GM12873 (cell line): Measurements from ENCODE around the gene TCIRG1.
A peak's percentile ranks its signal among the peaks of the same experiment; 100 is the strongest.

Source experiments
- TF ChIP-seq, protein P1 (sequence below): IDR thresholded peaks from 2 replicates; pipeline ENCODE4 v1.5.1; 2012; ENCODE audit warnings: low read depth, mild to moderate bottlenecking, moderate library complexity, low read length, control low read depth; ENCODE audit not compliant: insufficient read depth; ENCODE audit errors: missing control alignments

Gene TCIRG1

GRCh38 chr11:68021167-68021787 is 17.5 kb upstream of the TCIRG1 start:
- TF ChIP-seq, protein P1, sequence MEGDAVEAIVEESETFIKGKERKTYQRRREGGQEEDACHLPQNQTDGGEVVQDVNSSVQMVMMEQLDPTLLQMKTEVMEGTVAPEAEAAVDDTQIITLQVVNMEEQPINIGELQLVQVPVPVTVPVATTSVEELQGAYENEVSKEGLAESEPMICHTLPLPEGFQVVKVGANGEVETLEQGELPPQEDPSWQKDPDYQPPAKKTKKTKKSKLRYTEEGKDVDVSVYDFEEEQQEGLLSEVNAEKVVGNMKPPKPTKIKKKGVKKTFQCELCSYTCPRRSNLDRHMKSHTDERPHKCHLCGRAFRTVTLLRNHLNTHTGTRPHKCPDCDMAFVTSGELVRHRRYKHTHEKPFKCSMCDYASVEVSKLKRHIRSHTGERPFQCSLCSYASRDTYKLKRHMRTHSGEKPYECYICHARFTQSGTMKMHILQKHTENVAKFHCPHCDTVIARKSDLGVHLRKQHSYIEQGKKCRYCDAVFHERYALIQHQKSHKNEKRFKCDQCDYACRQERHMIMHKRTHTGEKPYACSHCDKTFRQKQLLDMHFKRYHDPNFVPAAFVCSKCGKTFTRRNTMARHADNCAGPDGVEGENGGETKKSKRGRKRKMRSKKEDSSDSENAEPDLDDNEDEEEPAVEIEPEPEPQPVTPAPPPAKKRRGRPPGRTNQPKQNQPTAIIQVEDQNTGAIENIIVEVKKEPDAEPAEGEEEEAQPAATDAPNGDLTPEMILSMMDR: peak; percentile 32

DNA sequence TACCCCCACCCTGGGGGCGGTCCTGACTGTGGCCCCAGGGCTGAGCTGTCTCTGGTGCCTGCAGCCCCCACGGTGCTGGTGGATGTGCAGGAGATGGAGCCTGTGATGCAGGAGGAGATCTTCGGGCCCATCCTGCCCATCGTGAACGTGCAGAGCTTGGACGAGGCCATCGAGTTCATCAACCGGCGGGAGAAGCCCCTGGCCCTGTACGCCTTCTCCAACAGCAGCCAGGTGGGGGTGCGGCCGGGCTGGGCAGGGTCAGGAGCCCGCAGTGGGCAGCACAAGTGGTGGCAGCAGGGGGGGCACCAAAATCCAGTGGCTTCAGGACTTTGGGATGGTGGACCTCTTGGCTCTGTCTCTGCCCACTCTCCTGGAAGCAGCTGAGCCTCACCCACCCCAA is 16.3 kb upstream of the TCIRG1 start:
- TF ChIP-seq, protein P1: no peak

GRCh38 chr11:68024508-68024907 is 14.3 kb upstream of the TCIRG1 start:
- TF ChIP-seq, protein P1: no peak

GRCh38 chr11:68025047-68025446 is 13.8 kb upstream of the TCIRG1 start:
- TF ChIP-seq, protein P1: peak; percentile 47

DNA sequence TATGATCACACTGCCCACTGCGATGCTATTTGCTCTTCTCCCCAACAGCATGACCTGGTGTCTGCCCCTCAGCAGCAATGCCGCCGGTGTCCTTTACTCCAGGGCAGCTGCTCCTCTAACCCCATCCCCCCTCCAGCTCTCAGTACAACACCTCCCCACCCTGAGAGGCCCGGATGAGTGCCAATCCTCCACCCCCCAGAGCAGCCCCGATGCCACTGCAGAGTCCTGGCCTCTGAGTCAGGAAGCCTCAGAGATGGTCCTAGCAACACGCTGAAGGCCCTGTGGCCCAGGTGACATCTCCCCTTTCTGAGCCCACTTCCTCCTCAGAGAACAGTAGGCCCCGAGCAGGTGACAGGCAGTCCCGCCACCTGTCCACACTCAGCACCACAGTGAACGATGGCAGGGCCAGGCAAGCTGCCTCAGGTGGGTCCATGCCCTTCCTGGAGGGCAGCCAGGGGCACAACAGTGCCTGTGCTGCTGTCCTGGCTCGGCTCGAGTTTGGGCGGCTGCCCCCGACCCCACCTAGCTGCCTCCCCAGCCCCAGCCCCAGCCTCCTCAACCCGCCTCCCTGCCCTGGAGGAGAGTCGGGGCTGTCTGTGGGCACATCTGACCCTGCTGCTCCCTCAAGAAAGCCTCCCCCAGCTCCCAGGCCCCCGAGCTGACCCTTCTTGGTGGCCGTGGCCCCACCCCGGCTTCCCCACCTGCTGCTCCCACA is 12.3 kb upstream of the TCIRG1 start:
- TF ChIP-seq, protein P1: no peak

DNA sequence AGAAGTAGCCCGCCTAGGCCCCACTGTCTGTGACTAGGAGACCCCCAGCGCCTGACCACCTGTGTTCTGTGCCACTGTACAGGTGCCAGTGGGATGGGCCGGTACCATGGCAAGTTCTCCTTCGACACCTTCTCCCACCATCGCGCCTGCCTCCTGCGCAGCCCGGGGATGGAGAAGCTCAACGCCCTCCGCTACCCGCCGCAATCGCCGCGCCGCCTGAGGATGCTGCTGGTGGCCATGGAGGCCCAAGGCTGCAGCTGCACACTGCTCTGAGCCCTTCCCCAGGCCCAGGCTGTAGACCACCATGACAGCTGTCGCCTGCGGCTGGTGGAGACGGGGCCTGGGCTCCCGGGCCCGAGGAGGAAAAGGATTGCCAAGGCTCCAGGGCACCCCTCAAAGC is 11.2 kb upstream of the TCIRG1 start:
- TF ChIP-seq, protein P1: no peak

DNA sequence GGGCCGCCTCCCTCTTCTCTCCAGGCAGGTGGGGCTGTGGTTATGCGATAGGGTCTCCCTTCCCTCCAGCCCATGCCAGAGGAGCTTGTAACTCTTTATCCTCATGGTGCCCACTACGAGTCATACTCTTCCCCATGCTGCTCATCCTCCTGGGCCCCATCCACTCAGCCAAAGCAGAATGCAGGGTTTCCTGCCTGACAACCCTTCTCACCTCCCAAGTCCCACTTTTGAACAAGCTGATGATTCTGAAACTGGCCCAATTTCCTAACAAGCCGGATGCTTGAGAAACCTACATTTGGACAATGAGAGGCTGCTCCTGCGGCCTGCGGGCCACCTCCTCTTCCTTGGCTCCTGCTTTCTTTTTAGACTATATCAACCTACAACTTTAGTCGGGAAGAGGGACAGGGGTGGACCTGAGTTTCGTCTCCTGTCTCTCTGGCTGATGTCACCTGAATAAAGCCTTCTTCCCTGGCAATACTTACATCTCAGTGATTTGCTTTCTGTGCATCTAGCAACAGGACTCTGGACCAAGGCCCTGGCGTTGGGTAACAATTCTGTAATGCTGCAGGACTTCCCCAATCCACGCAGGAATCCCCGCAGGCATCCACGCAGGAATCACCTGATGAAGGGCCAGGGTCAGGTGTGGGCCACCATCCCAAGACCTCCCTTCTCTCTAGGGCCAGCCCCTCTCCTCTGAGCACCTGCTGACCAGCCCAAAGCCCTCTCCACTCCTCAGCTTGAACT is 9.9 kb upstream of the TCIRG1 start:
- TF ChIP-seq, protein P1: no peak
